CD4-positive, alpha-beta T cell treated with Interleukin-2 at 100 ng/mL for 4 hours (primary cell): ENCODE measurements around the gene FAM117A.
A peak's percentile ranks its signal among the peaks of the same experiment; 100 is the strongest.

ENCODE experiments used
- DNase-seq: peaks from one replicate; pipeline ENCODE4 v3.0.0-alpha.2; 2020; ENCODE audit warnings: low spot score

The FAM117A gene, protein sequence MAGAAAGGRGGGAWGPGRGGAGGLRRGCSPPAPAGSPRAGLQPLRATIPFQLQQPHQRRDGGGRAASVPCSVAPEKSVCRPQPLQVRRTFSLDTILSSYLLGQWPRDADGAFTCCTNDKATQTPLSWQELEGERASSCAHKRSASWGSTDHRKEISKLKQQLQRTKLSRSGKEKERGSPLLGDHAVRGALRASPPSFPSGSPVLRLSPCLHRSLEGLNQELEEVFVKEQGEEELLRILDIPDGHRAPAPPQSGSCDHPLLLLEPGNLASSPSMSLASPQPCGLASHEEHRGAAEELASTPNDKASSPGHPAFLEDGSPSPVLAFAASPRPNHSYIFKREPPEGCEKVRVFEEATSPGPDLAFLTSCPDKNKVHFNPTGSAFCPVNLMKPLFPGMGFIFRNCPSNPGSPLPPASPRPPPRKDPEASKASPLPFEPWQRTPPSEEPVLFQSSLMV

DNA sequence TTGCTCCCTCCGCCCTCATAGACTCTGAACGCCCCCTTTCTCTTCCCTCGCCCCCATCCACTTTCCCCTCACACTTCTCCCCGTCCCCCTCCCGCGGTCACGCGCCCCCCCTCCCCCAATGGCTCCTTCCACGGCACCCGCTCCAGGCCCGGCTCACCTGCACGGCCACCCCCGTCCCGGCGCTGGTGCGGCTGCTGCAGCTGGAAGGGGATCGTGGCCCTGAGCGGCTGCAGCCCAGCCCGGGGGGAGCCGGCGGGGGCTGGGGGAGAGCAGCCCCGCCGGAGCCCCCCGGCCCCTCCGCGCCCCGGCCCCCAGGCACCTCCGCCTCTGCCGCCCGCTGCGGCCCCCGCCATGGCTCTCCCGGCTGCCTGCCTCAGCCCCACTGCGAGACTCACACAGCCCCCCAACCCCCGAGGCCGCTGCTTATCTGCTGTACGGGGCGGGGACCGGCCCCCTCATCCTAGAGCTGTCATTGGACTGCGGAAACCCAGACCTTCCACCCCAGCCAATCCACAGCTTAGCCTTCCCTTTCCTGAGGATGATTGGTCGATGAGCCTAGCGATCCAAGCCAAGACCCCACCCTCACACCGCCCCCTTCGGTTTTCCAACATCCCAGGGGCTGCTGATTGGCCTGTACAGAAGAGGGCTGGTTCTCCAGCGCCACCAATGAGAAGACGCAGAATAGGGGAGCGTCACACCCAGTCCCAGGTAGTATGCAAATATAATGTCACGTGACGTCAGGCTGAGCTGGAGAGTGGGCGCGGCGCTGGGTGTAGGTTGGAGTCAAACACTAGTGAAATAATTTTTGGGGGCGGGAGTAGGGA lies at the start of gene FAM117A:
TSS of gene FAM117A (minus strand) at position 397 of the 824 bp plus-strand sequence. CDS start at position 353, 44 bp downstream.
- DNase-seq = peak; percentile 99

DNA sequence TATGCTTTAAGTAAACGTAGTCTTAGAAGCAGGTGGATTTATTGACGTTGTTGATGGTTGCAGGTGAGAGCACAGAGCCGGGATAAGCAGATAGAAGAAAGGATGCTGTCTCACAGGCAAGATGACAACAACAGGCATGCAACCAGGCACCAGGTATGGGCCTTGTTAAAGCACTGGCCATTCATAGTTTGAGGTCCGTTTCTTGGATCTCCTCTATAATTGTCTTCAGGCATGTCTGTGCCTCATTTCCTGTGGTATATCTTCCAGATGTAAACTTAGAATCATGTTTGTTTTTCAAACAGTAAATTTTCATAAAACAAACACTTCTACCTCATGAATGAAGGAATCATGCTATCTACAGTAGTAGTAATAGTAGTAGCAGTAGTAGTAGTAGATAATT lies 45.1 kb upstream of the FAM117A start:
- DNase-seq = no peak

DNA sequence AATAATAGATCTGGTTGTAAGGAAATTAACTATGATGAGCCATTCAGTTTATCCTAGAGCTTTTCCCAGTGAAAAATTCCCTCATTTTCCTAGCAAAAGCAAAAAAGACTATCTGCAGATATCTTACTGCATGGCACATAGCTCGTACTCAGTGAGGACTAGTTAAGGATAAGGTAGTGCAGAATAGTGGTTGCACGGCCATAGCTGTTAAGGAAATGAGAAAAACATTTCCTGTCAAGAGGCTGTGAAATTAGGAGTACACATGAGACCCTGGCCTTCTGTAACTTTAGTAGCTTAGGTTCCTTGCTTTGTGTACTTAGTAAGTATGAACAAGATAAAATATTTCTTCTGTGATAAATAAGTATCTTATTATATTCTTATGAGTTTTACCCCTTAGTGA lies 34.8 kb upstream of the FAM117A start:
- no peak for DNase-seq

DNA sequence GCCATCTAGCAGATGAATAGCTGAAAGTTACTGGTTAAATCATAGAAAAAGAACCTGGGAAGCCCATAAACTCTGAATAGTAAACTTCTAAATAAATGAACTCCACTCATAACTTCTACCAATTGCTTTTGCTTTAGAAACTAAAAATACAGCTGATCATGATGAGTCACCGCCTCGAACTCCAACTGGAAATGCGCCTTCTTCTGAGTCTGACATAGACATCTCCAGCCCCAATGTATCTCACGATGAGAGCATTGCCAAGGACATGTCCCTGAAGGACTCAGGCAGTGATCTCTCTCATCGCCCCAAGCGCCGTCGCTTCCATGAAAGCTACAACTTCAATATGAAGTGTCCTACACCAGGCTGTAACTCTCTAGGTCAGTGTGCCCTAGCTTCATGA lies 34.3 kb upstream of the FAM117A start:
- DNase-seq = no peak

DNA sequence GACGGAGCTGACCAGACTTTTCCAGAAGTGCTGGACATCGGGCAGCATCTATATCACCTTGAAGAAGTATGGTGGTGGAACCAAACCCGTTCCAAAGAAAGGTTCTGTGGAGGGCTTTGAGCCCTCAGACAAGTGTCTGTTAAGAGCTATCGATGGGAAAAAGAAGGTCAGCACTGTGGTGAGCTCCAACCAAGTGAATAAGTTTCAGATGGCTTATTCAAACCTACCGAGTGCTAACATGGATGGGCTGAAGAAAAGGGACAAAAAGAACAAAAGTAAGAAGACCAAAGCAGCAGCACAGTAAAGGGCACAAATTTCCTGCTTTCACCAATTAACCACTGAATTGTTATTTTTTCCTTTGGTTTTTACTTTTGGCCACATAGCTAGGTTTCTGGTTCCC lies 31.4 kb upstream of the FAM117A start:
- DNase-seq = no peak

DNA sequence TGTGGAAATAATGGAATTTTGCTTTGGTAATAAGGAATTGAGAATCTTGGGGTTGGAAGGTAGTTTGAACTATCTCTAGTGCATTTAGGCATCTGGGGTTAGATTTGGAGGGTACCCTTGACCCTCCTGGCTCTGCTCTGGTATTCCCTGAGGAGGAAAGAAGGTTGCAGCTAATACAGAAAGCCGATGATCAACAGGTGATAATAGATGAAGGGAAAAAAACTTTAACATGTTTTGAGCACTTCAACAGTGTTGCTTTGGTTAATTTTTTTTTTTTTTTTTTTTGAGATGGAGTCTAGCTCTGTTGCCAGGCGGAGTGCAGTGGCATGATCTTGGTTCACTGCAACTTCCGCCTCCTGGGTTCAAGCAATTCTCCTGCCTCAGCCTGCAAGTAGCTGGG lies 29.4 kb upstream of the FAM117A start:
- DNase-seq = no peak

DNA sequence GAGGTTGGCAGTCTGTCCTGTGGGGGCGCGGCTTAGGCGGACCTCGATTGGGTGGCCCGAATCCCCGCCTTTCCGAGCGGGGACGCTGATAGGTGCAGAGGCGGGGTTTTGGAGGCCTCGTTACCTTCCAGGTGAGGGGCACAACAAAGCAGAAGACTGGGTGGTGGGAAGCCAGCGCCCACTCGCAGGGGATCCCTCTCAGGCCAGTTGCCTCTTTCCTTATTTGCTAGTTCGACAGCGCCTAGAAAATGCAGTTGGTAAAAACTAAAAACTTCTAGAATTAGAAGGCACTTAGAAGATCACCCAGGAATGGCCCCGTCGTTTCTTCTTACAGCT lies 25.3 kb upstream of the FAM117A start:
- no peak for DNase-seq

DNA sequence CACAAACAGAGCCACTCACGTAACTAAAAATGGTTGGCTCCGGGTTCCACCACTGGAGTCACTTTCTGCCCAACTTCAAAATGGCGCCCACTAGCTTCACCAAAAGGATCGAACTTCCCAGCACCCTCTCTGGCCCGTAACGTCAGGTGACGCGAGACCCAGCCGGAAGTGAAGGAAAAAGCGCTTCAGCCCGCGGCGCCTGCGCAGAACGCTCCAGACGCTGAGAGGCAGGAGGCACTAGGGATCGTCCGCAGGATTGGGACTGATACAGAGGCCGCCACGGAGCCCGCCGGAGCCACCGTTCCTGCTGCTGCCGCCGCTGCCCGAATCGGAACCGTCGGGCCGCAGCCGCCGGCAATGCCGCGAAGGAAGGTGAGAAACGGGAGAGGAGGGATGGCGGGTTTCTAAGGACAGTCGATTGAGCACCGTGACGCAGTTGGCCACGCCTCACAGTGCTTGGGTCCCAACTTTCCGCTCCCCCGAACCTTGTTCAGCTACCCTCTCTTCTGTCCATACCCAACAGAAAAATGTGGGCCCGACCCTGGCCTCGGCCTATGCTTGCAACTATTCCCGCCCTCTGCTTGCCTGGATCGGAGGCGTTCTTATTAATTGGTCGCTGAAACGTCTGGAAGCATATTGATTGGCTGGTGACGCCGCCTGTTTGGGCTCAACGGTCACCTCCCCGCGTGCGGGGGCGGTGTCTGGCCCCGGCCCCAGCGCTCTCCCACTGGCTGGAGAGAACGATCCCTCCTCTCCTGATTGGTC lies 24.7 kb upstream of the FAM117A start, which contains the start of gene KAT7:
TSS of gene KAT7 (plus strand) at position 204 of the 765 bp plus-strand sequence. CDS start at position 358, 154 bp downstream.
- DNase-seq = peak; percentile 99

DNA sequence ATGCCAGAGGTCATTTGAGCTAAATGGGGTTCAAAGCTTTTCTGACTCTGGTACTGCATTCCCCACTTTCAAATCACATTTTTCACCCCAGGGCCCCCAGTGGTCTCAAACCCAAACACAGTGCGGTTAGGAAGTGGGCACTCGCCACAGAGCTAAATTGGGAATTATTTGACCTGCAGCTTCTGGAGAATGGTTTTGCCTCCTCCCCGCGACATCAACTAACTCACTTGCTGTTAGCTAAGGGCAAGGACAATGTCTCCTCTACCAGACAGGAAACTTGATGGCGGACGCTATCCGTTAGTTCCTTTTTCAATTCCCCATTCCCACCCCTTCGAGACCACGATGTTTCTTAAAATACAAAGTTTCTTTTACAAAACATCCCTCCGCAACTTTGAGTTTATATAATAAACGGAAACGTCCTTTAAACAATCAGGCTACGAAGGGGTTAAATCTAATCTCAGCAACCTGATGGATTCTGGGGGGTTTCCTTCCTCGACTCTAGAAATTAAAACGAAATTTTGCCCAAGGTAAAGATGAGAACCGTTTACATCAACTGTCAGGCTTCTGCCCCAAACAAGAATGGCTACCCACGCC lies 24.1 kb upstream of the FAM117A start:
- no peak for DNase-seq

DNA sequence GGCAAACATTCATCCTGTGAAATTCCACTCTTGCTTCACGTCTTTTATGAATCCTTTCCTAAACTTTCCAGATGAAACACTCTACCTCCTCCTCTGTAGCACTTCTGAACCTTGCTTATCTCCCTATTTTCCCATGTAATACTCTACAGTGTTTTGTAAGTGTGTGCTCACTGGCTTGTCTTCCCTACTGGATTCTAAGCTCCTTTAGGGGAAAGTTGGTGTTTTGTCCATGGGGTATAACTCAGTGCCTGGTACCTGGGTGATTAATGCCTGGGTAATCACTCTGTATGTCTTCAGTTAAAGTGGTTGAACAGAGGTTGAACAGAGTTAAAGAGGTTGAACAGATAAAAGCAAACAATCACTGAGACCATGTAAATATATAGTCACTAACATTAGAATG lies 20.7 kb upstream of the FAM117A start:
- no peak for DNase-seq

DNA sequence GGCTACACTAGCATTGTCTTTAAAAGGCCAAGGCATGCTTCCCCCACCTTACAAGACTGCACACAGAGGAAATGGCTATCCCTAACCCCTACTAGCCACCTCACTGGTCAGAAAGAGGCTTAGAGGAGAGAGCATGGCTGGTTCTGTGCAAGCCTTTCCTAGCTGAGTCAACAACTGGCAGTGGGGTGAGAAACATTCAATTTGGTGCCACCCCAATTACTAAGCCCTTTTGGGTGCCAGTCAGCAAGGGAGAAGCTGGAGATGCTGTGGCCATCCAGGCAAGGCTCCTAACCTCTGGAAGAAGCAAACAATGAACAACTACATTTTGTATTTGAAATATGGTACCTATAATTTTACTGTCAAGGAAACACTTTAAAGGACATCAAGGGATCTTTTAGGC lies 19.9 kb upstream of the FAM117A start:
- DNase-seq = no peak

DNA sequence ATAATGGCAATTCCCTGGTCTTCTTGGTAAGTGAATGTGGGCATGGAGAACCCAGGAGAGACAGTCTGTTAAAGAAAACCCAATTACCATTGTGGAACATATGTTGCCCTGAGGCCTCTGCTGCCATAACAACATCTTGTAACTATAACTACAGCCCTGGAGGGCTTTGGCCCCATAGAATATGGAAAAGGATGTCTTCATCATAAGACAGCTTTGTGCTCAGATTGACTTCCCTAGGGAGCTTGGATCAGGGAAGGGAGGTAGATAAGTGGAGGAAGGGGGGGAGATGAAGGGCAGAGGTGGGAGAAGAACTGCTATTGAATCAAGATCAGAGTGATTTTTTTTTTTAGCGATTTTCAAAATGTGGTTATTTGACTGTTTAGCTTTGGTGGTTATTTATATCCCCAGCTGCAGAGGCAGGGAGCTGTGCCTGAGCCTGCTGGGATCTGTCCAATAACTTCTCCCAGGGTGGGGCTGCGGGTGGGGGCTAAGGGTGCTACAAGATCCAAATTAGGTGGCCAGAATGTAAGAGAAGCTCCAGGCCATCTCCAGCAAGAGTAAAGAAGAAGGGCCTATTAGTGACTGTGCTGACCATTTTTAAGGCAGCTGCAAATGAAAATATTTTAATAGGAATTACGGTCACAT lies 19.3 kb upstream of the FAM117A start:
- no peak for DNase-seq

DNA sequence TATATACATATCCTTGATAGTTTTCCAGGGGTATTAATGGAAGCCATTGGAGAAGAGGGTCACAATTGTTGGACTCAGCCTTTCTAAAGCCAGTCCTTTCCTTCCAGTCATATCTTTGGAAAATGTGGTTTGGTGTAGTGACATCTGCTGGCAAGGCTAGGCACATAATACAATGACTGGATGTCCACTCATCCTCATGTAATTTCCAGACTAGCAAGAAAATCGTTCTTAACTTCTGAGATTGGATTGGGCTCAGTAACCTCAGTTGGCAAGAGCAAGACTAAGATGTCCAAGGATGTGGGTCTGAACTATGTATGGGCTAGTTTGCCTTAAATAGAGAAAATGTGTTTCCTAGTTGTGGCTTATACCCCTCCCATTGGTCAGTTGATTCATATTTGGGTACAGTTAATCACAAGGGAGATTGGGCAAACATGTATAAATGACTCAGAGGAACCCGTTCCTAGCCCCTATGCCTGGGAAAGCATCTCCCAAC lies 15.9 kb upstream of the FAM117A start:
- DNase-seq = peak; percentile 57

DNA sequence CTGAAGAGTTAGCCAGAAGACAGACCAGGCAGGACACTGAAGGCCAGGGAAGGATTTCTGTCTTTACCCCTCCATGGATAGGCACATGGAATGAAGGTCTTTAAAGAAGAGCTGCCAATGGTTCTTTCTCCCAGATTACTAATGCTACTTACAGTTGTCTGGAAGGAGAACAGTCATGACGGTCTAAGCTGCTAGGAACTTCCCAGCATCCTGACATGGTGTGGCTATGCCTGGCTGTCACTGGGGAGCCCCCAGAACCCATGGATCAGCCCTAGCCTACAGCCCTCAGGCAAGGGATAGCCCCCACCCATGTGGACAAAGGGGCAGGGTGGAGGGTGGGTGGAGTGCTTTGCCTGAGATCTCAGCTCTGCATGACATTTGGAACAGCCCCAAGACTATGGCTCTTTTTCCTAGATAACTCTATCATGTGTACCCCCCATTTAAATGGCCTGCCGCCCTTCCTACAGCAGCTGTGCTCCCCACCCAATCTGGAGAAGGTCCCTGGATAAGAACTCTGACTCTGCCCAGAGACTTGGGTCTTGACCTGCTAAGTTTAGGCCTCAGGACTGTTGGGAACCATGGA lies 15.3 kb upstream of the FAM117A start:
- no peak for DNase-seq

DNA sequence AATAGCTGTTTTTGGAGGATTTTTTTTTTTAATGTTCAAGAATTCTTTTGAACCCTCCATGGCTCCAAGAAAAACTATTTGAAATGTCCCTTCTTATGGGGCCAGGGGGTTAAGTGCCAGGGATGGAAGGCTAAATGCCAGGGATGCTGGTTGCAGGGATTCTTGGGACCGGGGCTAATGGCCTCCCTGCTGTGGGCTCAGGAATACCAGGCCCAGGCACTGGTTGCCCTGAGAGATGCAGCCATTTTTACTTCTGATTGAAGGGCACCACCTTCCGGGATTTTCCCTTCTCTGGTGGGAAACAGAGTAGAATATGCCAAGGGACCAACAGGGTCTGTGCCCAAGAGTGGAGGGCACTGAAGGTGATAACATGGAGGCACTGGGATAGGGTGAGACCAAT lies 13.6 kb upstream of the FAM117A start:
- no peak for DNase-seq

DNA sequence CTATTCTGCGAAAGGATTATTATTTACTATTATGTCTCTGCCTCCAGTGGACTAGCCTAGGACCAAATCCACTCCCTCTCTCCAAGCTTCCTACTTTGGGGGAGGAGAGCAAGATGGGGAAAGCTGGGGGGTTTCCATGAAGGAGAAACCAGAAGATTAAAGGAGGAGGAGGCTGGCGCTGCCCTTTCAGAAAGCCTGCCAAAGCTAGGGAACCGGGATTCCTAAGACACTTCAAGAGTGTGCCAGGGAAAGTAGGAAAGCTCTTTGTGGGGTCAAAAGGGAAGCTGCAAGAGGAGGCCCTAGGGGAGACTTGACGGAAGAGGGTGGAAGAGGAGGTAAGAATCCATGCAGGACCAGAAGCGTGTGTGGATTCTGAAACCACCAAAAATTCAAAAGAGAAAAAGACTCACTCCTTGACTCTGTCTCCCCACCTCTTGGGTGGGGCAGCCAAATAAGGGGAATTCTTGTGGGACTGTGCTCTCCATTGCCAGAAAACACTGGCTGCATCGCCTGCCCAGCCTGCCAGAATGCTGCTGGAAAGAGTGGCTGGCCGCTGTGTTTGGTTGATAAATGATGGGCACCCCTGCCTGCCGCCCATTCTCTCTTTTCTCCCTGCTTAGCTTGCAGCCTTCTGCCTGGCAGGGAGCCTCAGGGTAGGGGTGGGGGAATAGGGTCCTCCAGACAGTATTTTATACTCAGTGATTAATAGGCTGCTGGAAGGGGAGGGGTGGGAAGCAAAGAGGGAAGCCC lies 12.8 kb upstream of the FAM117A start:
- no peak for DNase-seq

DNA sequence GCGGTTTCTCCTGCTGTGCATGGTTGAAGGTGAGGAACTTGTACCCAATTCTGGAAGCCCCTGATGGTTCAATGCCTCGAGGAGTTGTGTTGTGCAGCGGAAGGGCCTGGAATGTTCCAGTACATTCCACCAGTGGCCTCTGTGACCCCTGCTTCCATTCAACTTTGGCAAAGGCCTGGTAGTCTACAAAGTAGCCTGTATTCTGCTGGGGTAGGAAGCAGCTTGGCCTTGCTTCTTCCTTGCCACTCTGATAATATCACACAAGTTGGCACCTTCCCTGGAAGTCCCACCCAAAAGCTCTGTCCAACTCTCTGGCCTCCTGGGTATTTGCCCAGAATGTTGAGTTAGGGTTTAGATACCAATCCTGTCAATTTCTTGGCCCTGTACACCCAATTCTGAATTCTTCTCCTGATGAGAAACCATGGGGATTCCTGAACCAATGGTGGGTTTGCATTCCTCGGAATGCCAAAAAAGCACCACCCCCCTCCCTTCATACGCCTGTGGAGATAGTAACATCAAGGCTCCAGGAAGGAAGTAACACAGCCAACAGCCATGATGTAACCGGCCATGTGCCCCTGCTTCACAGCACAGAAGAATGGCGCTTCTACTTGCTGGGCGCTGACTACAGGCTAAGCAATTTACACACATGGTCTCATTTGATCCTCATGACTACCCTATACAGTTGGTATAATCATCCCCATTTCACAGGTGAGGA lies 11.8 kb upstream of the FAM117A start:
- no peak for DNase-seq

DNA sequence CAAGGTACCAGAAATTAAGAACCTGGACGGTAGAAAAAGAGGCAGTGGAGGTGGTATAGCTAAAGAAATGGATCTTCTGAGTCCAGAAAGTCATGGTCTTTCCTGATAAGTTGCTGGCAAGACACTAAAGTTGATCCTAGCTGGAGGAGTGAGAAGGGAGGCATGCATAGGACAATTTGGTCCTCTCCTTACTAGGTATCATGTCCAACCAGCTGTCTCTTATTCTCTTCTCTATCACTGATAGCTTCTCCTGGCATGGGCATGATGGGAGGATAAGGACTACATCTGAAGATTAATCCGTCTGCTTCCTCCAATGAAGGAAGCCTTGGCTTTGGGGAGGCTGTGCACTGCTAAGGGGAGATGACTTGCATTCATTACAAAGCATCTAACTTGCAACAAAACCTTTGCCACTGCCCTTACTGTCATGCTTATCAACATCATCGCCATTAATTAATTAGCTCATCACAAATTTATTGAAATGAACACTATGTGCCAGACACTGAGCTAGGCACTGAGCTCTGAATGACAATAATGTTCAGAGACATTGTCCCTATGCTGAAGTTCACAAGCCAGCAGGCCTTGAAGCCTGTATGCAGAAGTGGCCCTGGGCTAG lies 3.1 kb upstream of the FAM117A start:
- DNase-seq = no peak

DNA sequence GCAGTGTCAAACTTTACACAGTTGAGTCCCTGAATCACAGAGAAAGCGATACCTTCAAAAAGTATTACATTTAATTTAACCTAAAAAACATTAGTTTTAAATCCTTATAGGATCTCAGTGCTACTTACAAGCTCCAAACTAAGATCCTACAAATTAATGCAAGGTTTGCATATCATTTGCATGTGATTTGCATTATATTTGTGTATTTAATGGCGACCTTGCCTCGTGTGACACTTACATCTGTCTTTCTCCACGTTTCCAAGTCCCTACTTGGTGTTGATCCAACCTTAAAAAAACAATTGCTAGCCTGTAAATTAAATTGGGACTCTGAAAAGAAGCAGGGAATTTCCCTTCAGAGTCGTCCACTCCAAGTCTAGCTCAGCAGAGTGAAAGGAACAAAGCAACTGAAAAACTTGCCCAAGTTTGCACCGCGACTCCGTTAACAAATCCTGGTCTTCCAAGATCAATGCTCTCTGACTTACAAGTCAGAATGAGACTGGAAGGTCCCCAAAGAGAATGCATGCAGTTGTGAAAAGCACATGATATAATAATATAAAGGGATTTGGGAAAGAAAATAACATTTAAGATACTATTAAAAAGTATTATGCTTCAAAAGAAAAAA lies 739 bp upstream of the FAM117A start:
- no peak for DNase-seq
